ACC112 (cell line): Measurements from ENCODE around the gene C1orf167.

Experiments
- H2AFZ ChIP-seq: fragments of 200-600 bp; sonication (generic); one replicate; pipeline ENCODE4 v1.6.0; 2017; ENCODE audit warnings: antibody characterized with exemption, low read length; ENCODE audit not compliant: unreplicated experiment
- H3K27ac ChIP-seq: fragments of 200-600 bp; sonication (generic); 2 replicates; pipeline ENCODE4 v1.5.1; 2014; ENCODE audit warnings: low read depth, mild to moderate bottlenecking, antibody characterized with exemption, low read length, moderate library complexity
- H3K27me3 ChIP-seq: fragments of 200-600 bp; sonication (generic); 2 replicates; pipeline ENCODE4 v1.6.1; 2014; ENCODE audit warnings: mild to moderate bottlenecking, antibody characterized with exemption, low read length, moderate library complexity, mixed read lengths; ENCODE audit not compliant: insufficient read depth
- H3K36me3 ChIP-seq: fragments of 200-600 bp; sonication (generic); 2 replicates; pipeline ENCODE4 v1.6.1; 2016; ENCODE audit warnings: mild to moderate bottlenecking, antibody characterized with exemption, low read length, moderate library complexity, mixed read lengths; ENCODE audit not compliant: insufficient read depth
- H3K4me1 ChIP-seq: fragments of 200-600 bp; sonication (generic); one replicate; pipeline ENCODE4 v1.6.1; 2016; ENCODE audit warnings: low read length, mixed read lengths; ENCODE audit not compliant: insufficient read depth, unreplicated experiment, control insufficient read depth
- H3K4me3 ChIP-seq: fragments of 200-600 bp; sonication (generic); 2 replicates; pipeline ENCODE4 v1.5.1; 2014; ENCODE audit warnings: mild to moderate bottlenecking, low read depth, low read length
- H3K79me2 ChIP-seq: fragments of 200-600 bp; sonication (generic); one replicate; pipeline ENCODE4 v1.6.0; 2016; ENCODE audit warnings: low read length; ENCODE audit not compliant: control insufficient read depth, unreplicated experiment, insufficient read depth

C1orf167 gene

GRCh38 chr1:11822091-11822490, 60.1 kb downstream of the C1orf167 start:
- H3K4me3 ChIP-seq: no peak overlapping the region
- H3K36me3 ChIP-seq: peaks cover 24% of the 10 kb centered on the region
- H3K27ac ChIP-seq: peak overlapping the region; percentile 63
- H2AFZ ChIP-seq: no peak overlapping the region
- H3K79me2 ChIP-seq: no peaks in the 10 kb centered on the region
- H3K27me3 ChIP-seq: no peaks in the 10 kb centered on the region
- peaks cover 8% of the 10 kb centered on the region for H3K4me1 ChIP-seq

- no peak overlapping the region for H2AFZ ChIP-seq
- no peaks in the 10 kb centered on the region for H3K27me3 ChIP-seq
- H3K79me2 ChIP-seq: no peaks in the 10 kb centered on the region
- H3K4me1 ChIP-seq: peaks cover 8% of the 10 kb centered on the region
- no peak overlapping the region for H3K4me3 ChIP-seq
- peaks cover 20% of the 10 kb centered on the region for H3K36me3 ChIP-seq
- H3K27ac ChIP-seq: no peak overlapping the region
These were observed 61.6 kb downstream of the C1orf167 start for GRCh38 chr1:11823366-11824137.

GRCh38 chr1:11825131-11825530, 63.1 kb downstream of the C1orf167 start:
- no peak overlapping the region for H2AFZ ChIP-seq
- no peak overlapping the region for H3K27ac ChIP-seq
- H3K27me3 ChIP-seq: no peaks in the 10 kb centered on the region
- H3K79me2 ChIP-seq: no peaks in the 10 kb centered on the region
- H3K36me3 ChIP-seq: peaks cover 16% of the 10 kb centered on the region; the same call in 1 of the 2 replicates
- H3K4me1 ChIP-seq: peaks cover 8% of the 10 kb centered on the region
- no peak overlapping the region for H3K4me3 ChIP-seq

GRCh38 chr1:11826946-11827345, 65.0 kb downstream of the C1orf167 start:
- no peak overlapping the region for H2AFZ ChIP-seq
- H3K36me3 ChIP-seq: peaks cover 18% of the 10 kb centered on the region; the same call in 1 of the 2 replicates
- no peak overlapping the region for H3K27ac ChIP-seq
- no peaks in the 10 kb centered on the region for H3K27me3 ChIP-seq
- H3K4me3 ChIP-seq: no peak overlapping the region
- H3K4me1 ChIP-seq: peaks cover 2% of the 10 kb centered on the region
- H3K79me2 ChIP-seq: no peaks in the 10 kb centered on the region

GRCh38 chr1:11828511-11828910, 66.5 kb downstream of the C1orf167 start:
- H3K4me3 ChIP-seq: no peak overlapping the region
- H3K79me2 ChIP-seq: no peaks in the 10 kb centered on the region
- peaks cover 18% of the 10 kb centered on the region; the same call in 1 of the 2 replicates for H3K36me3 ChIP-seq
- no peaks in the 10 kb centered on the region for H3K27me3 ChIP-seq
- H3K27ac ChIP-seq: no peak overlapping the region
- no peak overlapping the region for H2AFZ ChIP-seq
- H3K4me1 ChIP-seq: no peaks in the 10 kb centered on the region

GRCh38 chr1:11831945-11832725, 70.1 kb downstream of the C1orf167 start:
- Histone ChIP-seq H3K36me3 (0 out of 2 replicates have a peak, but pooled peaks cover 13% of the 10 kb centered on the region), H2AFZ (no peak overlapping the region), H3K27me3 (no peaks in the 10 kb centered on the region), H3K27ac (no peak overlapping the region), H3K79me2 (no peaks in the 10 kb centered on the region), H3K4me1 (no peaks in the 10 kb centered on the region), H3K4me3 (no peak overlapping the region)

- H3K4me3 ChIP-seq: no peak overlapping the region
- H3K27ac ChIP-seq: no peak overlapping the region
- no peaks in the 10 kb centered on the region for H3K27me3 ChIP-seq
- H3K36me3 ChIP-seq: 0 out of 2 replicates have a peak, but pooled peaks cover 10% of the 10 kb centered on the region
- no peaks in the 10 kb centered on the region for H3K4me1 ChIP-seq
- H3K79me2 ChIP-seq: no peaks in the 10 kb centered on the region
- H2AFZ ChIP-seq: no peak overlapping the region
These were observed 71.5 kb downstream of the C1orf167 start for GRCh38 chr1:11833497-11833896.

- no peaks in the 10 kb centered on the region for H3K4me1 ChIP-seq
- H3K4me3 ChIP-seq: no peak overlapping the region
- no peaks in the 10 kb centered on the region for H3K27me3 ChIP-seq
- H3K36me3 ChIP-seq: 0 out of 2 replicates have a peak, but pooled peaks cover 7% of the 10 kb centered on the region
- H2AFZ ChIP-seq: no peak overlapping the region
- no peaks in the 10 kb centered on the region for H3K79me2 ChIP-seq
- H3K27ac ChIP-seq: no peak overlapping the region
These were observed 71.9 kb downstream of the C1orf167 start for GRCh38 chr1:11833900-11834299.

GRCh38 chr1:11835441-11836225, 73.6 kb downstream of the C1orf167 start:
- Histone ChIP-seq H3K4me1 (no peaks in the 10 kb centered on the region), H3K79me2 (no peaks in the 10 kb centered on the region), H2AFZ (no peak overlapping the region), H3K27me3 (no peaks in the 10 kb centered on the region), H3K4me3 (no peak overlapping the region), H3K27ac (no peak overlapping the region), H3K36me3 (0 out of 2 replicates have a peak, but pooled peaks cover 6% of the 10 kb centered on the region)

- Histone ChIP-seq H3K36me3 (peaks cover 15% of the 10 kb centered on the region; the same call in 1 of the 2 replicates), H3K4me3 (no peak overlapping the region), H3K27ac (no peak overlapping the region), H3K27me3 (no peaks in the 10 kb centered on the region), H3K79me2 (no peaks in the 10 kb centered on the region), H3K4me1 (no peaks in the 10 kb centered on the region), H2AFZ (no peak overlapping the region)
These were observed 75.2 kb downstream of the C1orf167 start for GRCh38 chr1:11836955-11837766.
